Measurements from ENCODE around the gene FSHR. TPM values are rescaled to one million over a fixed set of nuclear protein-coding genes. Genes with fewer than 3 reads are reported as not detected.

The FSHR gene
- total and polyA plus RNA-seq, 2 of the 4 experiments (the other 2 are of a cell fraction): not detected

GRCh38 chr2:48968011-48968410, 186.3 kb downstream of the FSHR start:
- intact Hi-C loops (cut with micrococcal nuclease): no loop called here
- Histone ChIP-seq H3K18ac (ENCODE audit: low read depth, low read length) (no peak overlapping the region), H3K79me1 (ENCODE audit: low read depth in 1 of 2, low read length in 2 of 2) (no peaks in the 10 kb centered on the region), H3K4me3 (ENCODE audit: insufficient read depth, low read depth, low read length) (no peak overlapping the region), H3K36me3 (ENCODE audit: control insufficient read depth, insufficient read depth, low read length) (no peaks in the 10 kb centered on the region), H3K4ac (ENCODE audit: low read depth, low read length) (no peak overlapping the region), H3K4me1 (ENCODE audit: control insufficient read depth, insufficient read depth, low read length) (no peaks in the 10 kb centered on the region), H2BK15ac (ENCODE audit: low read depth, low read length) (no peak overlapping the region), H3K4me2 (ENCODE audit: low read depth, low read length) (no peak overlapping the region), H4K8ac (ENCODE audit: low read depth in 2 of 2, low read length in 2 of 2) (no peak overlapping the region), H2AK5ac (ENCODE audit: low read depth, low read length) (no peak overlapping the region), H3K14ac (replicated peaks; ENCODE audit: low read depth, low read length) (no peak overlapping the region), H3K9ac (ENCODE audit: low read depth, low read length) (no peak overlapping the region), H3K23ac (ENCODE audit: low read depth, low read length) (no peak overlapping the region), H2BK5ac (ENCODE audit: low read depth, low read length, poor library complexity, severe bottlenecking) (no peak overlapping the region), H2BK20ac (ENCODE audit: low read depth, low read length) (no peak overlapping the region), H4K91ac (ENCODE audit: insufficient read depth, low read depth, low read length) (no peak overlapping the region), H3K56ac (ENCODE audit: extremely low read depth, insufficient read depth, low read length) (no peak overlapping the region), H4K20me1 (ENCODE audit: insufficient read depth, low read length) (no peaks in the 10 kb centered on the region), H3K9me3 (ENCODE audit: control insufficient read depth, insufficient read depth, low read length) (no peaks in the 10 kb centered on the region), H2AK9ac (replicated peaks; ENCODE audit: low read depth, low read length, poor library complexity) (no peak overlapping the region), H3K9me1 (ENCODE audit: insufficient read depth, low read length) (no peaks in the 10 kb centered on the region), H4K5ac (ENCODE audit: low read depth, low read length) (no peak overlapping the region), H3K27me3 (ENCODE audit: control insufficient read depth, insufficient read depth, low read length) (0 out of 2 replicates have a peak, but pooled peaks cover 2% of the 10 kb centered on the region), H2BK120ac (ENCODE audit: low read depth, low read length) (no peak overlapping the region), H2AFZ (replicated peaks; ENCODE audit: low read length, poor library complexity) (no peak overlapping the region), H3K27ac (ENCODE audit: insufficient read depth, low read length) (no peak overlapping the region)
- TF ChIP-seq SMC3 (IDR thresholded peaks at IDR 0.05; ENCODE audit: low read depth, low read length) (no peak), CHD1 (IDR thresholded peaks at IDR 0.05; ENCODE audit: low read depth, low read length) (no peak), MAFK (IDR thresholded peaks at IDR 0.05; ENCODE audit: low read depth, low read length) (no peak), MAZ (IDR thresholded peaks at IDR 0.05; ENCODE audit: borderline replicate concordance, low read depth, low read length) (no peak), MXI1 (IDR thresholded peaks at IDR 0.05; ENCODE audit: borderline replicate concordance, low read depth, low read length) (no peak), ELK1 (IDR thresholded peaks at IDR 0.05; ENCODE audit: borderline replicate concordance, low read depth, low read length) (no peak), NFE2L2 (IDR thresholded peaks at IDR 0.05; ENCODE audit: low read depth, low read length) (no peak), POLR2A (IDR thresholded peaks at IDR 0.05; ENCODE audit: low read depth, low read length) (no peak), FOS (IDR thresholded peaks at IDR 0.05; ENCODE audit: low read depth, low read length) (no peak), RCOR1 (IDR thresholded peaks at IDR 0.05; ENCODE audit: insufficient replicate concordance, low read length) (no peak), USF2 (IDR thresholded peaks at IDR 0.05; ENCODE audit: low read depth, low read length) (no peak), BHLHE40 (IDR thresholded peaks at IDR 0.05; ENCODE audit: low read depth, low read length) (no peak), CTCF (conservative IDR thresholded peaks at IDR 0.05; ENCODE audit: low read depth, low read length) (no peak), RAD21 (IDR thresholded peaks at IDR 0.05; ENCODE audit: low read length) (no peak), CEBPB (IDR thresholded peaks at IDR 0.05; ENCODE audit: low read depth, low read length) (no peak), RFX5 (IDR thresholded peaks at IDR 0.05; ENCODE audit: low read depth, low read length) (no peak)
- ATAC-seq (ENCODE audit: low read depth): no peak
- dilution Hi-C loops (cut with HindIII; ENCODE audit: low sequenced_read_pairs, unreplicated experiment): no loop called here
- BruUV-seq (replicated peaks): no TSS peak
- DNase-seq: no peak
- WGBS, 2 experiments (ENCODE audit: extremely low coverage in 2 of 2, insufficient read length in 1 of 2): no CpG with 5 or more reads among the region's 4 CpGs
- CTCF ChIA-PET: interaction anchor here (0.6 to 0.9 kb wide), 2 partner anchors 17 to 1176 kb away, joined by 3 read pairs; no protein-coding TSS in a partner anchor
- POLR2A ChIA-PET (ENCODE audit: unreplicated experiment): no interaction called here
- in situ Hi-C loops (cut with MboI; ENCODE audit: low sequenced_read_pairs): no loop called here

Measured in IMR-90 (cell line).